ENCODE results near the gene RAD51B. TPM values are rescaled to one million over a fixed set of nuclear protein-coding genes. Genes with fewer than 3 reads are reported as not detected.

RAD51B gene
- total RNA-seq, 2 donors from 2014 or later = 9.3 to 12.1 TPM

- H3K27ac ChIP-seq = no peak overlapping the region
- no peak for TF ChIP-seq CTCF (IDR thresholded peaks at IDR 0.05)
These were observed 264.7 kb downstream of the RAD51B start for GRCh38 chr14:68084256-68084655.

GRCh38 chr14:68085742-68086141, 266.2 kb downstream of the RAD51B start:
- Histone ChIP-seq H3K9me3 (no peaks in the 10 kb centered on the region), H3K27ac (no peak overlapping the region), H3K4me1 (ENCODE audit: control insufficient read depth in 1 of 2, low read depth in 2 of 2) (no peaks in the 10 kb centered on the region), H3K36me3 (no peaks in the 10 kb centered on the region), H3K27me3 (replicated peaks; ENCODE audit: insufficient read depth) (no peaks in the 10 kb centered on the region), H3K4me3 (no peak overlapping the region)
- ATAC-seq (ENCODE audit: insufficient number of reproducible peaks, low FRiP score, low read depth) (no peak), DNase-seq (ENCODE audit: low spot score) (no peak)
- TF ChIP-seq CTCF (IDR thresholded peaks at IDR 0.05) = no peak

More at GRCh38 chr14:68084256-68084655, 264.7 kb downstream of the RAD51B start:
- H3K36me3 ChIP-seq = no peaks in the 10 kb centered on the region
- no peaks in the 10 kb centered on the region for H3K4me1 ChIP-seq (ENCODE audit: control insufficient read depth in 1 of 2, low read depth in 2 of 2)
- ATAC-seq (ENCODE audit: insufficient number of reproducible peaks, low FRiP score, low read depth) = no peak
- H3K4me3 ChIP-seq = no peak overlapping the region
- no peaks in the 10 kb centered on the region for H3K27me3 ChIP-seq (replicated peaks; ENCODE audit: insufficient read depth)
- DNase-seq (ENCODE audit: low spot score) = no peak
- no peaks in the 10 kb centered on the region for H3K9me3 ChIP-seq

- Histone ChIP-seq H3K9me3 (no peaks in the 10 kb centered on the region), H3K4me1 (ENCODE audit: control insufficient read depth in 1 of 2, low read depth in 2 of 2) (no peaks in the 10 kb centered on the region), H3K27me3 (replicated peaks; ENCODE audit: insufficient read depth) (no peaks in the 10 kb centered on the region), H3K4me3 (no peak overlapping the region), H3K36me3 (no peaks in the 10 kb centered on the region), H3K27ac (no peak overlapping the region)
- DNase-seq (ENCODE audit: low spot score) = no peak
- TF ChIP-seq CTCF (IDR thresholded peaks at IDR 0.05) = no peak
- no peak for ATAC-seq (ENCODE audit: insufficient number of reproducible peaks, low FRiP score, low read depth)
These were observed 268.9 kb downstream of the RAD51B start for GRCh38 chr14:68088451-68088854.

- H3K4me1 ChIP-seq (ENCODE audit: control insufficient read depth in 1 of 2, low read depth in 2 of 2) = no peaks in the 10 kb centered on the region
- H3K36me3 ChIP-seq = no peaks in the 10 kb centered on the region
- DNase-seq (ENCODE audit: low spot score) = no peak
- no peak for ATAC-seq (ENCODE audit: insufficient number of reproducible peaks, low FRiP score, low read depth)
- TF ChIP-seq CTCF (IDR thresholded peaks at IDR 0.05) = no peak
- H3K9me3 ChIP-seq = no peaks in the 10 kb centered on the region
- H3K4me3 ChIP-seq = no peak overlapping the region
- no peaks in the 10 kb centered on the region for H3K27me3 ChIP-seq (replicated peaks; ENCODE audit: insufficient read depth)
- H3K27ac ChIP-seq = no peak overlapping the region
These were observed 269.7 kb downstream of the RAD51B start for GRCh38 chr14:68089146-68089731.

GRCh38 chr14:68094158-68094557, 274.6 kb downstream of the RAD51B start:
- no peak overlapping the region for H3K27ac ChIP-seq
- no peaks in the 10 kb centered on the region for H3K9me3 ChIP-seq
- TF ChIP-seq CTCF (IDR thresholded peaks at IDR 0.05) = no peak
- H3K4me3 ChIP-seq = no peak overlapping the region
- no peak for DNase-seq (ENCODE audit: low spot score)
- H3K4me1 ChIP-seq (ENCODE audit: control insufficient read depth in 1 of 2, low read depth in 2 of 2) = peaks cover 0 to under 1% of the 10 kb centered on the region in 2 donors
- no peaks in the 10 kb centered on the region for H3K27me3 ChIP-seq (replicated peaks; ENCODE audit: insufficient read depth)
- ATAC-seq (ENCODE audit: insufficient number of reproducible peaks, low FRiP score, low read depth) = no peak
- no peaks in the 10 kb centered on the region for H3K36me3 ChIP-seq

Data from thoracic aorta (tissue), 2 donors.